Activated T-cell treated with anti-CD3 and anti-CD28 coated beads for 1 hour (primary cell): ENCODE measurements around the gene HELZ.
"Not testable (repeated sequence)": the region's sequence is repeated elsewhere in the genome, so short reads cannot be mapped to it uniquely, and the experiment has no call there.

Experiments used
- DNase-seq: peaks from one replicate; pipeline ENCODE4 v3.0.0-alpha.2; 2020; ENCODE audit warnings: low read depth

HELZ gene

DNA sequence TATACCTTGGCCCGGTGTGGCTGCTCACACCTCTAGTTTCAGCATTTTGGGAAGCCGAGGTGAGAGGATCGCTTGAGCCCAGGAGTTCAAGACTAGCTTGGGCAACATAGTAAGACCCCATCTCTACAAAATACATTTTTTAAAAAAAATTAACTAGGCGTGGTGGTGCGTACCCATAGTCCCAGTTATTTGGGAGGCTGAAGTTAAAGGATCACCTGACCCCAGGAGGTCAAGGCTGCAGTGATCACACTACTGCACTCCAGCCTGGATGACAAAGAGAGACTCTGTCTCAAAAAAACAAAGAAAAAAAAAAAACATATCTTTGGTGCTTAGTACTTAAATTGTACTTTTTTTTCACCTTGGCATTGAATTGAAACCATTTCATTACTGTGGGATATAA is 101.7 kb downstream of the HELZ start:
- no peak for DNase-seq

DNA sequence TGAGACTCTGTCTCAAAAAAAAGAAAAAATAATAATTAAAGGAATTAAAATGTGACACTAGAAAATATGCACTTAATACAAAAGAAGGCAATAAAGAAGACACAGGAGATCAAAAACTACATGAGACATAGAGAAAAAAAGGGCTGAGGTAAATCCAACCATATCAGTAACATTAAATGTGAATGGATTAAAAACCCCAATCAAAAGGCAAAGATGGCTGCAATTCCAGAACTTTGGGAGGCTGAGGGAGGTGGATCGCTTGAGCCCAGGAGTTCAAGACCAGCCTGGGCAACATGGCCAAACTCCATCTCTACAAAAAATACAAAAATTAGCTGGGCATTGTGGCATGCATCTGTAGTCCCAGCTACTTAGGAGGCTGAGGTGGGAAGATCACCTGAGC is 103.0 kb downstream of the HELZ start:
- not testable (repeated sequence) for DNase-seq

DNA sequence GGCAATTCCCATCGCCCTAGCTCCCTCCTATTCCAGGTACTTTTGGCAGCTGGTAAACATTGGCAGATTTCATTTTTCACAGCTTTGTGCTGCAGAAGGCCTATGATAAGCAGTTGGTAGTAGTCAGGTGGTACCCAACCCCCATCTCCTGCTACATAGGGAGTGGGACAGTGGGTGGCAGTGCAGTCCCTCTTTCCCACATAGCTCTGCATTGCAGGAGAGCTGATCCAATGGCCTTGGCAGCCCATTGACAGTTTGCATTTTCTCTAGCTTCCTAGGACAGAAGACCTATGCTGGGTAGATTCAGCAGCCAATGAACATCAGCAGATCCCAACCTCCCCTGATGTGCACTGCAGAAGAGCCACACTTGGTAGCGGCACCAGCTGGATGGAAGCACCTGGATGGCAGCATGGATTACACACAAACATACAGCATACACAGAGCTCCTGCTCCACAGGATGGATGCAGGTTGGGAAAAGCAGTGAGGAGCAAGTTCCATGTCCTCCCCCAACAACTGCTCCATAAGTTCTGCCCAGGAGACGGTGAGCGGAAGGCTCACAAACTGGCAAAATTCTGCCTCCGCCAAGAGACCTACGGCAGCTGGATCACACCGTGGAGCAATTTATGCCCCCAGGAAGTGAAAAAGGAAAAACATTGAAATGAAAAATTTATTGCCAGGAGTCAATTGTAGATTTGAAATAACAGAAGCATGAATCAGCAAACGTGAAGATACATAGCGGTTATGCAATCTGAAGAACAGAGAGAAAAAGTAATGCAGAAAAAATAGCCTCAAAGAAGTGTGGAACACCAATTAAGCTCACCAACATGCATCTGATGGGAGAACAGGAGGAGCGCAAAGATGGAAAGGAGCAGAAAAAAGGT is 105.0 kb downstream of the HELZ start:
- DNase-seq = no peak

DNA sequence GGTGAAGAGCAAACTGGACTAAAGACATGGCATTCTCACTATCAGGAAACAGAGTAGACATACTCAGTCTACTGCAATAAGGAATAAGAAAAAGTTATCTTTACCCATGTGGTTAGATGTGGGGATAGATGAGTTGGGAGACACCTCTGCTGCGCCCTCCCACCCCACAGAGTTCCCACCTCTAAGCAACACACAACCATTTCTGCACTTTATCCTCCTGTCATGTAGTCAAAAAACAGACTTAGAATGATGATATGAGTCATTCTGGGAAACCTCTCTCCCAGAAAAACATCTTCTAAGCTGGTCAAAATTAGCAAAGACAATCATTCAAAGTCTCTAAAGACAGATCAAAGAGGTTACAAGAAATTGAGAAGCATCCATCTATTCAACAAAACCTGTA is 105.7 kb downstream of the HELZ start:
- no peak for DNase-seq

DNA sequence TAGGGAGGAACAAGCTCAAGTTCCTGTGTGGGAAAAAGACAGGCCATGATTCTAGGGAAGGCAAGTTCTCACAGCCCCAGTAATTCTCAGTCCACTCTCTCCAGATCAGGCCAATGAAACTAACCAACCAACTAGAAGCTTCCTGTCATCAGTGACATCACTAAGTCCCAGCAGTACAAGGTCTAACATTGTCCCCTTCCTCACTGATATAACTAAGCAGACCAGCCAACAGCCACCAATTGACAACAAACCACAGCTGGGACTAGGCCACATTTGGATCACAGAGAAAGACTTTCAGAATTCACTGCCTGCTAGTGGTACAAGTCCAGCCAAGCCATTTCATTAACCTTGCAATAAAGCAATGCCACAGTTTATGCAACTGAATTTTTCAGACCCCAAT is 106.6 kb downstream of the HELZ start:
- DNase-seq = no peak

DNA sequence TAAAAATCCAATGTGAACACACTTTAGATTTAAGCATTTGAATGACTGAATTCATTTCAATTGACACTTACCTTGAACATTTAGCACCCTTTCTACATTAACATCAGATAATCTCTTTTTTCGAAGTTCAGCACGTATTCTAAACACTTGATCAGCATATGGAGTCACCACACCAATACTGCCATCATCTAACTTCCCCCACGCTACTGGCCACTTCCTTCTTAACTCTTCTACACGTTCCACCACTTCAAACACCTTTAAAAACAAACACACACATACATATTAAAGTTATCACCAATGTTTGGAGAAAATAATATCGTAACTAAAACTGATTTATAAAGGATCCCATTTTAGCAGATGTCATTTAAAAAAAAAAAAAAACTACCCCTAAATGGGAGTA is 107.1 kb downstream of the HELZ start:
- DNase-seq = no peak

DNA sequence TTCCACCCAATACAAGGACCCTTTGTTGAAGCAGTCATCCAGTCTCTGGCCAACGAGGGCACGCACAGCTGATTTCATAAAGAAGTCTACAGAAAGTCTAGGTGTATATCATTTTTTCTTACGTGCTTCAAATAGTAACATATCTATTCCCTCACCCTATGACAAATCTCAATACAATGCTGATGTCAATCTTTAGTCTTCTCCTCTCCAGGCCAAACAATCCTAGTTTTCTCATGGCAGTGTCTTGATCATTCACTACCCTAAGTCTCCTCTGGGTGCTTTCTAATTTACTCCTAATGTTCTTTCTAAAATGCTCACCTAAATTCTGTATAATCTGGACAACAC is 108.0 kb downstream of the HELZ start:
- DNase-seq = no peak

DNA sequence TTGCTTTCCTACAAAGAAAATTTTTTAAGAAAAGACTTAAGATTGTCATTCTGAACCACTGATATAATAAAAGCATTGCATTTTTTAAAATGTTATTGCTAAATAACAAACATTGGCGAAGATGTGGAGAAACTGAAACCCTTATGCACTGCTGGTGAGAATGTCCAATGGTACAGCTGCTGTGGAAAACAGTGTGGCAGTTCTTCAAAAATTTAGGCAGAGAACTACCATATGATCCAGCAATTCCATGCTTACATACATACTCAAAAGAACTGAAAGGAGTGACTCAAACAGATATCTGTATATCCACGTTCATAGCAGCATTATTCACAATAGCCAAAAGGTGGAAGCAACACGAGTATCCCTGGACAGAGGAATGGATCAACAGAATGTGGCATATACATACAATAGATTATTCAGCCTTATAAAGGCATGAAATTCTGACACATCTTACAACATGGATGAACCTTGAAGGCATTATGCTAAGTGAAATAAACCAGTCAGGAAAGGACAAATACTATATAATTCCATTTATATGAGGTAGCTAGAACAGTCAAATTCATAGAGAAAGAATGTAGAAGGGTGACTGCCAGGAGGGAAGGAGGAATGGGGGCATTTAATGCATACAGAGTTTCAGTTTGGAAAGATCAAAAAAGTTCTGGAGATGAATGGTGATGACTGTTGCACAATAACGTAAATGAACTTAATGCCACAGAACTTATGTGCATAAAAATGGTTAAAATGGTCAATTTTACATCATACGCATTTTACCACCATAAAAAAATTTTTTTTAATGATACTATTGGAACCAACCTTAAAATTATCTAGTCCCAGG is 108.6 kb downstream of the HELZ start:
- no peak for DNase-seq

DNA sequence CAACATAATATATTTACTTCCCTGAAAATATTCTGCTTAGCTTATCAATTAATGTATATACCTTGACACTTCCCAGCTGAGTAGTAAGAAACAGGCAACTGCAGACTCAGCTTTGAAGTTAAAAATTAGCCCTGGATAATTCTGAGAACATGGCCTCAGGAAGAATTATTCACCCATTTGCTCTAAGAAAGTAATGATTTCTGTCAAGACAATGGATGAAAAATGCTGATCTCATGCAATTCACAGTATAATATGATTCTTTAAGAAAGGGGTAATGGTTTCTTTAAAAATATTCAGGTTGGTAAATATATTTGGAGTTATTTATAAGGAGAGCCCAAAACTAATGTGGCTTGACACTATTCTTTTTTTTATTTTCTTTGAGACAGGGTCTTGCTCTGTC is 111.8 kb downstream of the HELZ start:
- DNase-seq = no peak

DNA sequence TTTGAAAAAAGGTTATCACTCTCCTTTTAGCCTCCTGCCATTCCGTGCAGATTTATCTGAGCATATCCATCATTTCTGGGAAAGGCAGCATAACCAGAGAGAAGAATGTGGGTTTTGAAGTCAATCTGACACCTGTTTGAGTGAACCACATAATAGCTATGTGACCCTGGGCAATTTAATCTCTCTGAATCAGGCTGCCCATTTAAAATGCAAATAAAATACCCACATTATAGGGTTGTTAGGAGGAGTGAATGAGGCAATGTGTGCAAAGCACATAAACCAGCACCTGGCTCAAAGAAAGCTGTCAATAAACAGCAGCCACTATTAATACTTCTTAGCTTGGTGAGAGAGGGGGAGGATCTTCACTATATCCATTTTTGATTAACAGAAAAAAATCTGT is 112.6 kb downstream of the HELZ start:
- DNase-seq = no peak

DNA sequence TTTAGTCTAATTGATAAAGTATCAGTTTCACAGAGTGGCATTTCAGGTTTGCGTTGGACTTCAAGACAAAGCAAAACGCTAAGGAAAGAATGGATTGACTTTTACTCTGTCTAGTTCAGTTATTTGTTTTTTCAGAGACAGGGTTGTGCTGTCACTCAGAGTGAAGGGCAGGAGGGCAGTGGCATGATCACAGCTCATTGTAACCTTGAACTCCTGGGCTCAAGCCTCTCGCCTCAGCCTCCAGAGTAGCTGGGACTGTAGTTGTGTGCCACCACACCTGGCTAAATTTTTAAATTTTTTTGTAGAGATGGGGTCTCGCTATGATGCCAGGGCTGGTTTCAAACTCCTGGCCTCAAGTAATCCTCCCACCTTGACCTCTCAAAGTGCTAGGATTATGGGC is 114.2 kb downstream of the HELZ start:
- no peak for DNase-seq

DNA sequence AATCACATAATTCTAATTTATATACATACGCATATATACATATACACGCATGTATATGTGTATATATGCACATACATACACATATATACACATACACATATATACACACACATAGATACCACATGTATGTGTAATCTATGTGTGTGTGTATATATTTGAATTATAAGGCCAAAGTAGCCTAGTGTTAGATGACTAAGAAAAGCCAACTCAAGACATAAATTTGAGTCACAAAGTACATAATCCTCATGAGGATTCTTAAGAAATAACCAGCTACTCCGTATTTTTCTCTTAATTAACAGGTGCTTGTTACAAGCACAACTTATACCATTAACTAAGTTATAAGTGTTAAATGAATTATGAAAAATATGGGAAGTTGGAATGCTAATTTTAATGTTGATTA is 115.7 kb downstream of the HELZ start:
- no peak for DNase-seq

DNA sequence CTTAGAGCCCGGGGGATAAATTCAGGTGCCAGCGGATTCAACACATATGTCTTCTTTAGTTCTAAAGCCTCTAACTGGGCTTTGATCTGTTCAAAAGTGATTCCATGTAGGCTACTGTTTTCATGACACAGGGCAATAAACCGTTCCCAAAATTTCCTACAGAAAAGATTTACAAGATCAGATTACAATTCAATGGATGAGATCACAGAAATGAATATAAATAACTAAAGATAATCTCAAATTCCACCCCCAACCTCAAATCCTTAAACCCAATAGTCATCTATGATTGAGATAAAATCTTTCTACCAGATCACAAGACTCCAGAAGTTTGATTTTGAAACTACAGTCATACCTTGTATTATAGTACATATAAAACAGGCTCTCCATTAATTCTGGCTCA is 116.3 kb downstream of the HELZ start:
- DNase-seq = no peak

DNA sequence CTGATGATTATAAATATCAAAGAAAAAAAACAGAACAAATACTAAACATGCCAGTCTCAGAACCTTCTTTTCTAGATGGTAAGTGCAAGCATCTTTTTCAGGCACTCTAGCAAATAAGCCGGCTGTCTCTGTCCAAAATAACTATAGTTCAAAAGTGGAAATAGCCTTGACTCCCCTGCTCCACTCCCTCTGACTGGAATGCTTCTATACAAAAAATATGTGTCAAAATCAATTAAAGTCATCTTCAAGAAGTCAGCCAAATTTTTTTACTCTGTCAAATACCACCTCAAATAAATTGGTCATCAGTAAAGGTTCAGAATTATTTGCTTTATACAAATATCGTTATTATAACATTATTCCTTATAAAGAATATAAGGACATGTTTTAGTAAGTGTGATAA is 117.1 kb downstream of the HELZ start:
- no peak for DNase-seq

DNA sequence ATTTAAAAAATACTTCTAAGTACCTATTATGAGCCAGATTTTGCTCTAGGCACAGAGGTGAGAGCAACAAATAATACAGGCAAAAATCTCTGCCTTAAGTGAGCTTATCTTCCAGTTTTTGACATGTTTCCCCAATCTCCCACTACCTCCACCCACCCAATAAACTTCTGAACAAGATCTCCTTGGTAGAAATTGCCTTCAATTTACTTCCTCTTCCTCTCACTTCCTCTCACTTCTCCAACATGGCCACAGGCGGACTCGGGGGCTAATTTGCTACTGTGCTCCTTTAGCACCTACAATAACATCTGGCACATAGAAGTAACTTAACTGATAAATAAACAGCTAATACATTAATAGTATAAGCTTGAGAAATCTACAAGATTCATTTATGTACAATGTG is 118.0 kb downstream of the HELZ start:
- DNase-seq = no peak

DNA sequence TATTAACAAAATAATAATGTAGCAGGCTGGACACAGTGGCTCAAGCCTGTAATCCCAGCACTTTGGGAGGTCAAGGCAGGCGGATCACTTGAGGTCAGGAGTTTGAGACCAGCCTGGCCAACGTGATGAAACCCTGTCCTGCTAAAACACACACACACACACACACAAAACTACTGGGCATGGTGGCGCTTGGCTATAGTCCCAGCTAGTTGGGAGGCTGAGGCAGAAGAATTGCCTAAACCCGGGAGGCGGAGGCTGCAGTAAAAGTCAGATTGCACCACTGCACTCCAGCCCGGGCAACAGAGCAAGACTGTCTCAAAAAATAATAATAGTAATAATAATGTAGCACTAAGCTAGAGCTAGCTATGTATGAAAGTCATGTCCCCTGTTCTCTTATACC is 118.5 kb downstream of the HELZ start:
- not testable (repeated sequence) for DNase-seq

DNA sequence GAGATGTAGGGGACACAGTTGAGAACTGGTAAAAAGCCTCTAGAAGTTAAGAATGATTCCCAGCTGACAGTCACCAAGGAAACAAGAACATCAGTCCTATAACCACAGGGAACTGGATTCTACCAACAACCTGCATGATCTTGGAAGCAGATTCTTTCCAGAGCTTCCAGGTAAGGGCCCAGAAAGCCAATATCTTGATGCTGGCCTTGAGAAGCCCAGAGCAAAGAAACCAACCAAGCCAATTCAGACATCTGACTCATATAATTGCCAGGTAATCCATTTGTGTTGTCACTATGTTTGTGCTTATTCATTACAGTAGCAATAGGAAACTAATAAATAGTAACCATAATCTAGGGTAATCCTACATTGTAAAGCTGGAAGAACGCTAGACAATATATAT is 119.1 kb downstream of the HELZ start:
- DNase-seq = no peak

DNA sequence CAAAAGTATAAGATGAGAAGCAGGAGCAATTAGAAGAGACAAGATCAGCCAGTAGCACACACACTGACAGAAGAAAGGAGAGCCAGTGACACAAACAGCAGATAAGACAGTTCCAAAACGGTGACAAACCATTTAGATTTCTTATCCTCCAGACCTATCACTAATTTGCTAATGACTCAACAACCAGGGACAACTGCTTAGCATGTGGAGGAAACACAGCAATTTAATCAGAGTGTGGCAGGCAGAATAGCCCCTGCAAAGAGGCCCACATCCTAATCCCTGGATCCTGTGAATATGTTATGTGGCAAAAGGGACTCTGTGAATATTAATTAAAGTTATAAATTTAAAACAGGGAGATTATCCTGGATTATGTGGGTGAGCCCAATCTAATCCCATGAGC is 119.6 kb downstream of the HELZ start:
- DNase-seq = no peak

DNA sequence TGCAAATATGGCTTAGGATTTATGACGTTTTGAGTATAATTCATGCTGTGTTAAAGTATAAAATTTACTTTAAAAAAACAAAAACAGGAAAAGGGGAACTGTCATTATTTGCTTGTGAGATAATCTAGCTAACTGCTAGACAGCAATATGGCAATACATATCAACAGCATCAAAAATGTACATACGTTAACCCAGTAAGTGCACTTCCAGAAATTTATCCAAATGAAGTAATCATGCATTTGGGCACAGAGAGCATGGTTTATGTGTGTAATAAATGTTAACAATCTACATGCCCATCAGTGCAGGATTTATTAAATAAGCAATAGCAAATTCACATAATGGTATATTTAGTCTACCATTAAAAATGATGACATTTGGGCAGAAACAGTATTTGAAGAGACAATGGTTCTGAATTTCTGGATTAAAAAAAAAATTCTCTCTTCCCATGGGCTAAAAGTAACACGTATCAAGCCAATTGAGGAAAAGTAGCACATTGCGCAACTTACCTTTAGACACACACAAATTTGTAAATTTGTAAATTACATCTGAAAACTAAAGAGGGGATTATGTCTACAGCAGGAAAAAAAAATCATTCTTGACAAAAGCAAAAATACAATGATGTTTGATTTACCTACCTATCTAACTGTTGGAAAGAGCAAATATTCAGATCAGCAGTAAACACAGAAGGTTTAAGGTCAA is 120.4 kb downstream of the HELZ start:
- no peak for DNase-seq

DNA sequence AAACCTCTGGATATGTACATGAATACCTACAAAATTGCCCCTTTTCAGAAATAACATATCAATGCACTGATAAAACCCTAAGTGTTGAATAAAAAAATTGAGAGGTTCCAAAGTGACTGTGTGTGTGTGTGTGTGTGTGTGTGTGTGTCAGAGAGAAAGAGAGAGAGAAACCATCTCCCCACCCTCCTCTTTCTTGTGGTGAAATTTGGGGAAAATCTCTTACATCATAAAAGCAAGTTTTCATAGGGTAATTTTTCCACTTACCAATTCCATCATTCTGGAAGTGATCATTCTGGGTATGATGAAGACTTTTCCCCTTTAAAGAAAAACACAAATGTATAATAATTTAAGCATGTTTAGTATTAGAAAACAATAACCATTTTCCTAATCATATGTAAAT is 121.3 kb downstream of the HELZ start:
- DNase-seq = no peak

DNA sequence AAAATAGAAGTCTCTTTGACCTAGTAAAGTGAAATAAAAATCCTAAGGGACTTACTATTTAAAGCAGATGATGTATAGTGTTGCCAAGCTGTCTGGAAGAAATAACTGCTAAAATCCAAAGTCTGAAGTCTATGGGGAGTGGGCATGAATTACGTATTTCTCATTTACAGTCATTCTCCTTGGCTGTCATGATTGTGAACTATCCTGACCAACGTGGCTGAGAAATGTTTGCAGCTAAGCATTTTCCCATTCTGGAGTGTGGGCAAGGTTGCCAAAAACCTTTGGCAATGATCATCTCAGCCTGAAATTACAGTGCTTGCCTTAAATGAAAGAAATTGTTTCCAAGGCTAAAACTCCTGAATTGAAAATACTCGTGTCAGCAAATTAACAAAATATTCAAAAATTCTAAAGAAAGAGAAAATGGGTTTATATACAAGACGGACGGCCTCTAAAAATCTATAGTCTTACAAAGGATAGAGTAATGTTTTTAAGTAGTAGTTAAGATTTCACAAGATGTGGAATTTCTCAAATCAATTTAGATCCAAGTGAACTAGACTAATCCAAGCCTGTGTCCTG is 123.6 kb downstream of the HELZ start:
- no peak for DNase-seq

DNA sequence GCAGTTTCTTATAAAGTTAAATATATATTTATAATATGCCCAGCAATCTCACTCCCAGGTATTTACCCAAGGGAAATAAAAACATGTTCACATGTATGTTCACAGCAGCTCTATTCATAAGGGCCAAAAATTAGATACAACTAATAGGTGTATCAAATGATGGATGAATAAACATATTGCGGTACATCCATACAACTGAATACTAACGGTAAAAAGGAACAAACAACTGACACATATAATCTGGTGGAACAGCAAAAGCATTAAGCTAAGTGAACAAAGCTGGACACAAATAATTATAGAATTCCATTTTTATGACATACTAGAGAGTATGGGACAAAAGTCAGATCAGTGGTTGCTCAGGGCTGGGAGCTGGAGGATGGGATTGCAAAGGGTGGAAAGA is 125.9 kb downstream of the HELZ start:
- DNase-seq = no peak
